Activated T-cell treated with anti-CD3 and anti-CD28 coated beads, Interleukin-2, amount 50 U/mL, for 48 hours (primary cell): Measurements from ENCODE around the gene PDXDC1.
"Not testable (repeated sequence)": the region's sequence is repeated elsewhere in the genome, so short reads cannot be mapped to it uniquely, and the experiment has no call there.

Source experiments
- DNase-seq, 2 experiments: peaks; one replicate each; pipeline ENCODE4 v3.0.0-alpha.2; 2020

The PDXDC1 gene

DNA sequence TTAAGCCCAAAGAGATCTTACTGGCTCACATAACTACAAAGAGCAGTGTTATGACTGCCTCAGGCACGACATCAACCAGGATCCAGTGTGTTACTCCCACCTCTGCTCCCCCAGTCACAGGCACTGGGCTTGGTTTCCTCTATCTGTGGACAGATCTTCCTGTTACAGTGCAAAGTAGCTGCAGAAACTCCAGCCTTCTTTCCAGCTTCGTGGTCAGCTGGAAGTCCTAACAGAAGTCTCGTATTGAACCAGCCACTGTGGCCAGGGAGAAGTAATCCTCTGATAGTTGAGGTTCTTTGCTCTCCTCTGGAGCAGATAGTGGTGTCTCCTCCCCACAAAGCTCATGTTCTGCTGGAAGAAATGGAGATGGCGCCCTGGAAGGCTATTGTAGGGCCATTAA, 41.5 kb downstream of the PDXDC1 start:
- not testable (repeated sequence) for DNase-seq

DNA sequence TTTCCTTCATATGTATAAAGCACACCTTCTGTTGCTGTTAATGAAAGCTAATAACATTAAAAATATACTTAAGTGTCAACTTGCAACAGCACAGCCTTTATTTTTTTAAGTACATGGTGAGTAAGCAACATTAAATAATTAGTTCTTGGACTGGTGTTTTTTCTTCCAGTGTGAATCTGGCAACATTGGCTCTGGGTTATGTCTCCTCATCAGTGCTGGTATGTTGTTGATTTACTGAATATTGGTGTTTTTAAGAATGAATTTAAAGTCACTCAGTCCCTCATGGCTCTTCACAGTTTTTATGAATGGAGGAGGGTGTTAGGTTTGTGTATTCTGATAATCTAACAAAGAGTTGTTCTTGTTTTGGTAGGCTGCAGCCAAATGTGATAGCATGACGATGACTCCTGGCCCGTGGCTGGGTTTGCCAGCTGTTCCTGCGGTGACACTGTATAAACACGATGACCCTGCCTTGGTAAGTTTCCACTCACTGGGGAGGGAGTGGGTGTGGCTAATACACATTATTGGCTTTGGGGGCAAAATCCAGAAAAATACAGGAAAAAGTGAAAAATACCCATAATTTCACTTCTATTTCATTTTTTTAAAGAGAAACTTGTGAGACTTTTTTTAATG, 42.2 kb downstream of the PDXDC1 start:
- not testable (repeated sequence) for DNase-seq

DNA sequence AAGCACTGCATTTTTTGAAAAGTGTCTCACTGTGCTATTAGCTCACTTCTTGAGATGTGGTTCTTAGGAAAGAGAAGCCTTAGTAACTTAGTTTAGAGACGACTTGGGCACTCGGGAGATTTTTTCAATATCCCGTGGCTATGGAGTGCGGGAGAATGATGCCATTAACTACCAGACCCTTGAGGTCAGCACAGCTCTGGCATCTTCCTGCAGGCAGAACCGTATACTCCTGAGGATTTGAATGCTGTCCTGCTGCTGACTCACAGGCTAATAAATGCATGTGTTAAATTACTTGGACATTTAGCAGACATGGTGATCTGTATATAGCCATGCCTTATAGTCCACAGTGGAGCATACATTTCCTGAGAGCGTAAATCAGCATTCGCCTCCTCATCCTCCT, 46.6 kb downstream of the PDXDC1 start:
- peak in 1 of 2 experiments; percentile 15 for DNase-seq

DNA sequence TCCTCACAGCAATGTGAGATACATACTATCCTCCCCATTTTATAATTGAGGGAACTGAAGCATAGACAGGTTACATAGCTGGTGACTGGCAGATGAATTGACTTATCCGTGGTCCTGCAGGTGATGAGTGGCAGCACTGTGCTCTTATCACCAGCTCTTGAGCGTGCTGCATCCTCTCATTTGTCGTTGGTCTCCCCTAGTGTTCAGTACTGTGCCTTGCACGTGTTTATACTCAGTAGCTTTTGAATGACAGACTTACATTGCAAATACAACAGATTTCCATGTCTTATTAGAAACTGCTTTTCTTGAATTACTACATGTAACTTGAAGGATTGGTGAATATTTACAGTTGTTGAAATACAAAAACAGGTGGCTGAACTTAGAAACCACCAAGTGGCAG, 47.4 kb downstream of the PDXDC1 start:
- peak; percentile 45 to 62 for DNase-seq

DNA sequence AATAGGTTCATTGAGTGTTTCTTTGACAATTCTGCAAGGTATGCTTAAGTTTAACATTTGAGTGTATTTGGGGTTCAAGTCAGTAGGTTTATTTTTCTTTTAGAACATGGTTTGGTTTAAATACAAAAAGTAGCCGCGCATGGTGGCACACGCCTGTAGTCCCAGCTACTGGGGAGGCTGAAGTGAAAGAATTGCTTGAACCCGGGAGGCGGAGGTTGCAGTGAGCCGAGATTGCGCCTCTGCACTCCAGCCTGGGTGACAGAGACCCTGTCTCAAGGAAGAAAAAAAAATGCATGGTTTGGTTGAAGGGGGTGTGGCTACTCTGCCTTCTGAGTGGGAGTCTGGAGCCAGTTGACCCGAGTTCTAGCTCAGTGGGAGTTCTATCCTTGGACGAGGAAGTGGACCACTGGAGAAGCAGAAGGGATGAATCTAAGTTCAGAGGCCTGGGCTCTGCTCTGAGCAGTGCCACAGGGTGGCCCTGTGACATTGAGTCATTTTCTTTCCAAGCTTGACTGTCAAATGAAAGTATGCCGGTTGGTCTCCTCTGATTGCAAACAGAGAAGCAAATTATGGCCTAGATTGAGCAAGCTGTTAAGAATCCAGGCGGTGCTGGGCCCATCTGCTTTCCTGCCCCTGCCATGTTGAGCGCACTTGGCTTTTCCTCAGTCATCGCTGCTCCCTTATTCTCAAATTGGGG, 48.7 kb downstream of the PDXDC1 start:
- peak in 1 of 2 experiments; percentile 14 for DNase-seq

DNA sequence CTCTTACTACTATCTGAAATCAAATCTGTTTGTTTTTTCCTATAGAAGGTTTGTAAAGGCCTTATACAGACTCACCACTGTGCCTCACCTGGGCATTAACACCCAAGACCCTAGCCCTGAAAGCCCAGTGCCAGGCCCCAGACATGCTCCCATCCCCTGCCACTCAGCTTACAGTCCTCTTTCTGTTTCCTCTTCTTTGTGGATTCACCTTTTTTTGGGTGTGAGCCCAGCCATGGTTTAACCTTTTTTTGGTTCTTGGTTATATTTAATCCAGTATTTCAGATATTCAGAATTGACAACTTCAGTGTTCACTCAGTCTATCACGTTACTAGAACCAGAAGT, 50.0 kb downstream of the PDXDC1 start:
- peak in 1 of 2 experiments; percentile 14 for DNase-seq

DNA sequence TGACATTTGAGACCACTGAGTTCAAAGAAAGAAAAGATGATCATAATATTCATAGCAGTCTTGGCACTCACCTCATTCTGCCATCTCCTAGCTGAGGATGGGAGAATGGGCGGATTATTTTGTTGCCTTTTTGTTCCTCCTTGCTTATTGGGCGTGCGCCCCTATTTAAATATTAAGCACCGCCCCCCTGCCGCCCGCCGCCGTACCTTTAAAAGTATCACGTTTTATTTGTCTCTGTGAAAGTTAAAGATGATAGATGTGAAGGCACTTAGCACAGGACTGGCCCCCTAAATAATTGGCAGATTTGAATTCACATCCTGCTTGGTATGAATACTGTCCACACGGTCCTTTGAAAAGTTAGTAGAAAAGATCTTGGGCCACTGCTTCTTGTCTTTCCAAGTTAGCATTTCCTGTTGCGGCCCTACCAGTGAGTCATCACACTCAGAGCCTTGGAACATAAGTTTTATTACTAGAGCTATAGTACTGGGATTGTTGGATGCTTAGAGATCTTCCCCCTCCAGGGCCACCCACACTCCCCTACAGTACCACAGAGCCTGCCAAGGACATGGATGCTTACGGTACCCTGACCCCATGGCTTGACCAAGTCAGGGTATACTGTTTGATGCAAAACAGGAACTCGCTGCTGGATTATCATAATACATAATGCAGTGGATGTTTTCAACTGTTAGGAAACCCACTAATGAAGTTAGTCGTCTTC, 50.6 kb downstream of the PDXDC1 start:
- peak in 1 of 2 experiments; percentile 17 for DNase-seq

DNA sequence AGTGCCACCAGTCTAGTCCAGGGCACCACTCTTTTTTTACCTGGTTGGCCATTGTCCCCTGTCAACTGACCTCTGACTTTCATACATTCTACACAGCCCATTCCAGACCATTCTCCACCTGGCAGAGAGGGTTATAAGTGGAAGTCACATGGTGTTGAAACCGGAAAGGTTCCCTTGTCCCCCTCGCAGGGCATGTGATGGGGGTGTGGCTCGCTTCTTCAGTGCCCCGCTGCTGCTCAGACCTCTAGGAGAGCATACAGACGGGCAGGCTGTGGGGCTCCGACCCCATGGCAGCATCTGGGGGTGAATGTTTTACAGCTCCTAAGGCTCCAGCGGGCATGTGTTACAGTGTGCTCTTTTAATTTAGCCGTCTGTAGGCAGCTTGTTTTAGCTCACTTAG, 52.2 kb downstream of the PDXDC1 start:
- DNase-seq, result peak in 1 of 2 experiments; percentile 18

DNA sequence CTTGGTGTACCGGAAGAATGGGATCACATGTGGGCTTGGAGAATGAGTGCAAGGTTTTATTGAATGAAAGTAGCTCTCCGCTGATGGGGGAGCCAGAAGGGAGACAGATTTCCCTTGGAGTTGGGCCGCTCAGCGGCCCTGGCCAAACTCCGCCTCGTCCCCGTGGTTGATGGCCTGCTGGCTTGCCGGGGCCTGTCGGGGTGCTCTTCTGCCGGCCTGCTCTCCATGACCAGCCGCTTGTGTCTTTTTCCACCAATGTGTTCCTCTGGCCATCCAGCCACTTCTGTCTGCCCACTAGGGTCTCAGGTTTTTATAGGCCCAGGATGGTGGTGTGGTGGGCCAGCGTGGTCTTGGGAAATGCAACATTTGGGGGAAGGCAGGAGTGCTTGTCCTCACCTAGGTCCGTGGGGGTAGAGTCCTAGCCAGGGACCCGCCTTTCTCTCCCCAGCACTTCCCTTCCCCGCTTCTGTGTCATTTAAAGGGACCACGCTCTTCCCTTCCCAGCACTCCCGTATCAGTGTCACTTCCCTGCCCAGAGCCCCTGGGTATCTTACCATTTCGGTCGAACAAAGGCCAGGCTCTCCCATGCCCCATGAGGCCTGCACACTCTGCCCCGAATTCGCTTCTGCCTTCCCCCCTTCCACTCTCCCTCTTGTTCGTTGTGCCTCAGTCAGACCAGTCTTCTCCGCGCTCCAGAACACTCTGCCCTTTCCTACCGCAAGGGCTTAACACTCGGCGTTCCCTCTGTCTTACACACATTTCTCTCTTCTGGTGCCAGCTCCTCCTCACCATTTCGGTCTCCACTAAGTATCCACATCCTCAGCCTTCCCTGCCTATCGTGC, 52.9 kb downstream of the PDXDC1 start:
- peak in 1 of 2 experiments; percentile 18 for DNase-seq

DNA sequence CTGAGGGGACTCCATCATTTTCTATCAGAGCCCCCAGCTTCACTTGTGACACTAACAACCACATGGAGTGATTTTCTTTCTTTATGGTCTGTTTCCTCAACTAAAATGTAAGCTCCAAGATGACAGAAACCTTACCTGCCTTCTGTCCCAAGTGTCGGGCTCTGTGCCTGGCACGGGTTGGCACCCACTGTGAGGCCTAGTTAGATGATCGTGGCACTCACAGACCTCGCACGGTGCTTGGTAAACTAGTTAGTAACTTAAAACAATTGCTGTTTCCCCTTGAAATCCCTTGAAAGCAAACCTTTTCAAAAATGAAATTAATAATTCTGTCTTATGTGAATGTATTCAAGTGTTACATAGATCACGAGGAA, 53.5 kb downstream of the PDXDC1 start:
- DNase-seq, result peak in 1 of 2 experiments; percentile 15

DNA sequence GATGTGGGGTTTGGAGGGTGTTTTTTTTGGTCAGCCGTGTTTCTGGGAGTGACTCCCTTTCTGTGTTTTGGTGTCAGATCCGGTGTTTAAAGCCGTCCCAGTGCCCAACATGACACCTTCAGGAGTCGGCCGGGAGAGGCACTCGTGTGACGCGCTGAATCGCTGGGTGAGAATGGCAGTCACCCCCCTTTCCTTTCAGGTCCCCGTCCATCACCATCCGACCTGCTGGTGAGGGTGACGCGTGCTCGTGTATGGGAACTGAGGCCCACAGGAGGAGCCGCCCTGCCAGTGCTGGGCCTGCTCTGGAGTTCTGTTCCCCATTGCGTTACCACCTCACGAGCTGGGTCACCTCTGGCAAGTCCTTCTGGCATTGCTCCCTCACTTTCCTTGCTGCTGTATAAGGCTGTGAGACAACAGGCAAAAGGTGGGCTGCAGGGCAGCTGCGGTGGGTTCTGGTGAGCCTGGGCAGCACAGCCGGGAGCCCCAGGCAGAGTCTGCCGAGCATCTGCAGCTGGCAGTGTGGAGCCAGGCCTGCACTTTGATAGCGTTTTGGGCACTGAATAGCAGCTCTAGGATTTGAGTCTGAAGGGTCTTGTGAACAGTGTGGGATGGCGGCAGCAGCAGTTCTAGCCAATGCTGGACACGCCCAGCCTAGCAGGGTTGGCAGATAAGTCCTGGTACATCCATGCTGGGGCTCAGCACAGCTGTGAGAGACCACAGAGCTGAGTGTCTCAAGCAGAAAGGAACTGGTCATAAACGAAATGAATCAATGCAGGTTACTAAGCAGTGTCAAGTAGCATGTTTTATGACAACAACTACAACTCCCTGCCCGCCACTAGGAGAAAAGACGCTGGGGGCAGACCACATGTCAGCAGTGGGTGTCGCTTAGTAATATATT, 54.2 kb downstream of the PDXDC1 start:
- DNase-seq, result peak in 1 of 2 experiments; percentile 19

DNA sequence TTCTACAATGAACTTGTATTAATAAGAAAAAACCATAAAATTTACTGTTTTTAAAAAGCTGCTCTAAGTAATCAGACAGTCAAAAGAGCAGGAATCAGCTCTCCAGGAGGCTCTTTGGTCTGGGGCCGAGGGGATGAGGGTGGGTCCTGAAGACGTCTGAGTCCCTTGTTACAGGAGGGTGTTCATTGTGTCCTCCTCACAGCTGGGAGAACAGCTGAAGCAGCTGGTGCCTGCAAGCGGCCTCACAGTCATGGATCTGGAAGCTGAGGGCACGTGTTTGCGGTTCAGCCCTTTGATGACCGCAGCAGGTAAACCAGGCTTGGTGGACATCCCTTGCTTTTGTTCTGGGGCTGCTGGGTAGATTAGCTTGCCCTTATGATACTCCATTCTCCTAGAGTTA, 54.9 kb downstream of the PDXDC1 start:
- DNase-seq, result not testable (repeated sequence)

DNA sequence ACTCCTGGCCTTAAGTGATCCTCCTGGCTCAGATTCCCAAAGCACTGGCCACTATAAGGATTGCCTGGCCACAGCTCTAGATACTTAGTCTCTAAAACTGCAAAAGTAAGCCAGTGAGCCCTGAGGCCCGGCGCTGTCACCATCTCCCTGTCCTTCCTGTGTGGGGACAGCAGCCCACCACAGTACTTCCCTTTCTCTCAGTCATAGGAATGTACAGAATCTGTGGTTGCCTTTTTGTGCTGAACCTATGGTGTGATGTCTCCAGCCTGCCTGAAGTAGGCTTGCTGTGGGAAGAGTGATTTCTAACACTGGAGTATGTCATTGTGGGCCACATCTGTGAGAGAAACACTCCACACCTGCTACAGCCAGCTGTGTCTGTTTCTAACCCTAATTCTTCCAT, 56.4 kb downstream of the PDXDC1 start:
- DNase-seq, result no peak

DNA sequence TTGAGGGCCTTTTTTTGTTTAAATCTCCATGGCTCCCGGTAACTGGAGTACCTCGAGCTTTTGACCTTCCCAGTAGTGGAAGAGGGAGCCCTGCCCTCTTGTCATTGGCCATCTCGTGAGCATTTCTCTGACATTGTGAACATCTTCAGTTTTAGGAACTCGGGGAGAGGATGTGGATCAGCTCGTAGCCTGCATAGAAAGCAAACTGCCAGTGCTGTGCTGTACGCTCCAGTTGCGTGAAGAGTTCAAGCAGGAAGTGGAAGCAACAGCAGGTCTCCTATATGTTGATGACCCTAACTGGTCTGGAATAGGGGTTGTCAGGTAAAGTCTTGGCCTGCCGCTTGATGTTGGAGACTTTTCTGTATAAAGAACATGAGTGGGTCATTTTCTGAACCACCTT, 56.8 kb downstream of the PDXDC1 start:
- DNase-seq, result no peak

DNA sequence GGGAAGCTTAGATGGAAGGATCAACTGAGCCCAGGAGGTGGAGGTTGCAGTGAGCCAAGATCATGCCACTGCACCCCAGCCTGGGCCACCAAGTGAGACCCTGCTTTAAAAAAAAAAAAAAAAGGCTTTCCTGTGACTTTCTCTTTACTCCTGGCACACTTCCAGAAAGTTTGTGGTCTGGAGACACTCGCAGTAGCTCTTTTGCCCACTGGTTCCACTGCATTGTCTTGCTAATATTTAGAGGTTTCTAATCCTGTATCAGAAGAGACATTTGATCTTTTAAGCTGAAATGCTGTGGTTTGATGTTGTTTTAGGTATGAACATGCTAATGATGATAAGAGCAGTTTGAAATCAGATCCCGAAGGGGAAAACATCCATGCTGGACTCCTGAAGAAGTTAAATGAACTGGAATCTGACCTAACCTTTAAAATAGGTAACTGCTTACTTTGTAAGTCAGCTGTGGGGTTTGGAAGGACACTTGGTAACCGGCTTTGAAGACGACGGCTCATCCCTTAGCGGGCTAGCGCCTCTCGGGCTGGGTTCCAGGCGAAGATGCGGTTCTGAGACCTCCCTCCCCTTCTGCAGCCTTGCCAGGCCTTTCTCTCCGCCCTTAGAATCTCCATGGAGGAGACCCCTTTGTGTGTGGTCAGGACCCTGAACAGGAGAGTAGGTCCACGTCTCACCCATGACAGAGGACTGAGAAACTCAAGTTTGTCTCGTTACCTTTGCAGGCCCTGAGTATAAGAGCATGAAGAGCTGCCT, 57.9 kb downstream of the PDXDC1 start:
- DNase-seq, result no peak

DNA sequence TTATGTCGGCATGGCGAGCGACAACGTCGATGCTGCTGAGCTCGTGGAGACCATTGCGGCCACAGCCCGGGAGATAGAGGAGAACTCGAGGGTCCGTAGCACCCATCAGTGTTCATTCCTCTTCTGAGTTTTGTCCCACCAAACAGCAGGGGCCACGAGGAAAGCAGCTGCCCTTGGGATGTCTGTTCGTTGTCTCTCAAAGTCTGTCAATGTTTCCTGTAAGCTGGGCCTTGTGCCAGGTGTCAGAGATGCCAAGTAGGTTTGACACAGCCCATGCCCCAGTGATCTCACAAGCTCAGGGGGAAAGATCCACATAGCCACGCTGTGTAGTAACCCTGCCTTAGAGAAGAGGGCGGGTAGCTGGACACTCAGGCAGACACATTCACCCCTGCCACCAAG, 58.5 kb downstream of the PDXDC1 start:
- DNase-seq, result no peak

DNA sequence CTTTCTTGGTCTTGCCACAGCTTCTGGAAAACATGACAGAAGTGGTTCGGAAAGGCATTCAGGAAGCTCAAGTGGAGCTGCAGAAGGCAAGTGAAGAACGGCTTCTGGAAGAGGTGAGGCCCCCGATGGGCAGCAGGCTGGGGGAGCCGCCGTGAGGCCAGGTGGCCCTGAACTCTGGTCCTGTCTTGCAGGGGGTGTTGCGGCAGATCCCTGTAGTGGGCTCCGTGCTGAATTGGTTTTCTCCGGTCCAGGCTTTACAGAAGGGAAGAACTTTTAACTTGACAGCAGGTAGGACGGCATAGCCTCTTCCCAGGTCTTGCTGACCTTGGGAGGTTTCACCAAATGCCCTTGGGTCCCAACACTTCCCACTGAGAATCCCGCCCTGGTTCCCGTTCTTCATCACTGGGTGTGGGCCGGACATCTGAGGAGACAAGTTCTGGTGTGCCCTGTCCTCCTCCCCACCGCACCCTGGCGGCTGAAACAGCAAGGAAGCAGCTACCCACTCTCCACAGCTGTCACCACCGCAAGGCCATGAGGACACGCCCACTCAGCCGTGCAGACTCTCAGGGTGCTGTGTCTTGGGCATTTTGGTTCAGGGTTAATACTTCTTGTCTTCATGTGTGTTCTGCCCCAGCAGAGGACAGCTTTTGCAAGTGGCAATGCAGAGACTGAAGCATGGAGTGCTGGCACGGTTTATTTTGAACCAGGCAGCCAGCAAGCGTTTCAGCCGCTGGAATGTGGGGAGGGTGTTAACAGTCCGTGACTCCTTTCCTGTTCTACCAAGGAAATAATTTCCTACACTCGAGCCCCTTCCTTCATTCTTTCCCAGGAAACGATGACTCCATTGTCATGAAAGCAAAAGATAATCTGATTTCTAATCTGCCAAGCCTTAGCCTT, 59.7 kb downstream of the PDXDC1 start:
- DNase-seq, result no peak

DNA sequence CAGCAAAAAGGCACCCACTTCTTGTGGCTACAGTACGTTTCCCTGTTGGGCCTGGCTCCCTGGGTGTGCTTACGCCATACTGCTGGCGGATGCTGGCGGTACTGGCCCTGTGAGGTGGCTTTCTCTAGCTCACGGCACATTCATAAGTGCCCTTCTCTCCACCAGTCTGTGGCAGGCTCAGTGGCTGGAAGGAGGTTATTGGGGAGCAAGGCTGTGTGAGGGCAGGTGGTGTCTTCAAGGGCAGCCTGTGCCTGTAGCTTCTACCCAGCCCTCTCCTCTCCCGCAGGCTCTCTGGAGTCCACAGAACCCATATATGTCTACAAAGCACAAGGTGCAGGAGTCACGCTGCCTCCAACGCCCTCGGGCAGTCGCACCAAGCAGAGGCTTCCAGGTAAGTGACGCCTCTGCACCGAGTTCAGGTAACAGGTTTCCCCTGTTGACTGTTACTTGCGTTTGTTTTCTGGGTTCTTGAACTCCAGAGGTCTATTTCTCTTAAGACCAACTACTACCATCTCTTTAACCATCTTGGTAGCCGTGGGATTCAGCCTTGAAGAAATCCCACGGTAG, 60.4 kb downstream of the PDXDC1 start:
- DNase-seq, result no peak

DNA sequence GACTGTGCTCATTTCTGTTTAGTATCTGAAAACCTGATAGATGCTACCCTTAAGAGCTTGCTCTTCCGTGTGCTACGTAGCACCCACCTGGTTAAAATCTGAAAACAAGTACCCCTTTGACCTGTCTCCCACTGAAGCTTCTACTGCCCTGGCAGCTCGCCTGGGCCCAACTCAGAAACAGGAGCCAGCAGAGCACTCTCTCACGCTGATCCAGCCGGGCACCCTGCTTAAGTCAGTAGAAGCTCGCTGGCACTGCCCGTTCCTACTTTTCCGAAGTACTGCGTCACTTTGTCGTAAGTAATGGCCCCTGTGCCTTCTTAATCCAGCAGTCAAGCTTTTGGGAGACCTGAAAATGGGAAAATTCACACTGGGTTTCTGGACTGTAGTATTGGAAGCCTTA, 62.2 kb downstream of the PDXDC1 start:
- no peak for DNase-seq

DNA sequence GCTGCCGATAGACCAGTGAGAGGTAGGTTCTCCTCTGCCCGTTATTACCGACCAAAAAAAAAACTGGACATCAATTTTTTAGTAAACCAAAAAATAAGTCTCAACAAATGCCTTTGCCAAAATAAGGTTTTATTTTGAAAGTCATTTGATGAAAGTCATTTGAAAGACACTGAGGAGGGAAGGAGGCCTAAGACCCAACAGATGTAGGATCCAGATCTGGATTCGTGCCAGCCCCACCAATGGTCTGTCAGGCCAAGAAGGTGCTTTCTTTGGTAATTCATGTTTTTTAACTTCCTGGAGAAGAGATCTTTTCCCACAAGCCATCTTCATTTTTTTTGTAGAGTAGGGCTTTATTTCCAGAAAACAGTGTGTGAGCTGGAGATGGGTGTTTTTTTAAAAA, 62.9 kb downstream of the PDXDC1 start:
- no peak for DNase-seq
